Natural killer cell (primary cell): ENCODE data around the gene HGS. TPM values are rescaled to one million over a fixed set of nuclear protein-coding genes. Genes with fewer than 3 reads are reported as not detected.

ENCODE experiments used
- ATAC-seq, 3 donors: fragments of 150-1000 bp in 2 of 3; fragments of 200-7000 bp in 1 of 3; cut with Tn5 transposase; 1 replicate in 1 of 3; 2 replicates in 2 of 3; pipeline ENCODE4 v1.10.0; 2021; ENCODE audit warnings: mild to moderate bottlenecking in 2 of 3, moderate library complexity in 2 of 3
- DNase-seq, 2 donors: peaks; one replicate each; pipeline versions ENCODE4 v3.0.0 to v3.0.0-alpha.2; 2013 to 2021; ENCODE audit warnings: mixed read lengths in 1 of 2
- H3K27ac ChIP-seq: one replicate; pipeline ENCODE4 v1.5.1; 2013; ENCODE audit warnings: mild to moderate bottlenecking, low read length
- H3K27me3 ChIP-seq: one replicate; pipeline ENCODE4 v1.6.1; 2013; ENCODE audit warnings: low read length; ENCODE audit not compliant: control insufficient read depth, insufficient read depth
- H3K36me3 ChIP-seq: one replicate; pipeline ENCODE4 v1.6.1; 2013; ENCODE audit warnings: low read length; ENCODE audit not compliant: control insufficient read depth, insufficient read depth
- H3K4me1 ChIP-seq: one replicate; pipeline ENCODE4 v1.6.1; 2013; ENCODE audit warnings: low read length; ENCODE audit not compliant: control insufficient read depth, insufficient read depth
- H3K4me3 ChIP-seq: one replicate; pipeline ENCODE4 v1.5.1; 2013; ENCODE audit warnings: low read length
- H3K9me3 ChIP-seq: one replicate; pipeline ENCODE4 v1.6.1; 2013; ENCODE audit warnings: low read length; ENCODE audit not compliant: control insufficient read depth, insufficient read depth
- H3K27ac Mint-ChIP-seq, 2 donors: one replicate each; pipeline ENCODE4 v1.8.0; 2022; ENCODE audit warnings: mild to moderate bottlenecking in 2 of 2, mixed read lengths in 2 of 2, moderate library complexity in 1 of 2
- H3K27me3 Mint-ChIP-seq, 2 donors: one replicate each; pipeline ENCODE4 v1.8.0; 2022; ENCODE audit warnings: low read depth in 2 of 2, mixed read lengths in 2 of 2
- H3K36me3 Mint-ChIP-seq: one replicate; pipeline ENCODE4 v1.8.0; 2022; ENCODE audit warnings: mixed read lengths
- H3K4me1 Mint-ChIP-seq, 2 donors: one replicate each; pipeline ENCODE4 v1.8.0; 2022; ENCODE audit warnings: mixed read lengths in 2 of 2
- H3K4me3 Mint-ChIP-seq: one replicate; pipeline ENCODE4 v1.8.0; 2022; ENCODE audit warnings: mild to moderate bottlenecking, moderate library complexity, mixed read lengths
- H3K9me3 Mint-ChIP-seq, 2 donors: one replicate each; pipeline ENCODE4 v1.8.0; 2022; ENCODE audit warnings: mixed read lengths in 2 of 2
- CTCF ChIP-seq: fragments of 200-600 bp; IDR thresholded peaks from one replicate; pipeline ENCODE4 v1.8.0; 2022; ENCODE audit warnings: antibody characterized with exemption
- WGBS: methylation state at CpG from one replicate; pipeline ENCODE4 v1.1.7; 2013; ENCODE audit warnings: missing lambda C conversion rate; ENCODE audit not compliant: insufficient coverage; 5-methylcytosine and 5-hydroxymethylcytosine counted together
- intact Hi-C: fragments of 100-400 bp; cut with micrococcal nuclease; formaldehyde crosslinking; loops from one replicate; pipeline ENCODE4 v1.14.2; 2022
- total RNA-seq, 4 donors: library from RNA; stranded (reverse); fragments of 120-200 nt in 1 of 4; gene quantifications; one replicate each; pipeline versions ENCODE4 v1.2.3 to v1.2.4, GENCODE V29; 2013 to 2022

Gene HGS
- total RNA-seq, 3 donors from 2014 or later (not counting 1 experiment from before 2014, with no cell fraction given), result 179 to 186 (median 181) TPM

GRCh38 chr17:81702934-81703746 is 19.3 kb downstream of the HGS start, which contains the start of gene MRPL12:
TSS of gene MRPL12 (plus strand) at chr17:81703367. CDS start at chr17:81703502, 135 bp downstream.
- Mint-ChIP-seq H3K36me3 (no peaks in the 10 kb centered on the region), H3K4me3 (peak within 1 kb of the TSS; percentile 93), H3K4me1 (peaks cover 14 to 25% of the 10 kb centered on the region in 2 donors), H3K27ac (peak within 1 kb of the TSS; percentile 94 to 95), H3K9me3 (no peaks in the 10 kb centered on the region), H3K27me3 (no peaks in the 10 kb centered on the region)
- peak within 1 kb of the TSS; percentile 71 for H3K4me3 ChIP-seq
- peaks cover 29% of the 10 kb centered on the region for H3K36me3 ChIP-seq
- no peaks in the 10 kb centered on the region for H3K9me3 ChIP-seq
- WGBS, result under 1% methylated on average over 102 of the region's 102 CpGs
- ATAC-seq (peak; percentile 91 to 96 (median 93)), DNase-seq (peak; percentile 90 to 95)
- intact Hi-C loops, result loop anchor here (1.0 to 5.0 kb wide), 2 partner anchors 20 to 36 kb away; partner anchors contain the start of genes ARL16, CCDC137 and OXLD1
- H3K27ac ChIP-seq, result peak within 1 kb of the TSS; percentile 91
- H3K4me1 ChIP-seq, result peaks cover 35% of the 10 kb centered on the region
- TF ChIP-seq CTCF, result peak; percentile 16
- no peaks in the 10 kb centered on the region for H3K27me3 ChIP-seq

- Histone ChIP-seq H3K4me3 (peak overlapping the region; percentile 71), H3K4me1 (peaks cover 35% of the 10 kb centered on the region), H3K36me3 (peaks cover 23% of the 10 kb centered on the region), H3K27ac (peak overlapping the region; percentile 53), H3K27me3 (no peaks in the 10 kb centered on the region), H3K9me3 (no peaks in the 10 kb centered on the region)
- 34% methylated on average over 27 of the region's 27 CpGs for WGBS
- intact Hi-C loops, result loop anchor here (1.0 to 5.0 kb wide), 2 partner anchors 21 to 37 kb away; partner anchors contain the start of genes ARL16, CCDC137 and OXLD1
- peak in 1 of 2 donors; percentile 55 for DNase-seq
- peak overlapping the region; percentile 64 for H3K4me3 Mint-ChIP-seq
- ATAC-seq, result peak in 1 of 3 donors; percentile 3
- no peaks in the 10 kb centered on the region for H3K9me3 Mint-ChIP-seq
- H3K4me1 Mint-ChIP-seq, result peaks cover 14 to 25% of the 10 kb centered on the region in 2 donors
- TF ChIP-seq CTCF, result no peak
- H3K27ac Mint-ChIP-seq, result peak overlapping the region; percentile 94 to 95
- H3K36me3 Mint-ChIP-seq, result no peaks in the 10 kb centered on the region
- no peaks in the 10 kb centered on the region for H3K27me3 Mint-ChIP-seq
Measured at GRCh38 chr17:81703747-81704654, 20.2 kb downstream of the HGS start.

- Histone ChIP-seq H3K27ac (no peak overlapping the region), H3K9me3 (no peaks in the 10 kb centered on the region), H3K36me3 (peaks cover 21% of the 10 kb centered on the region), H3K27me3 (no peaks in the 10 kb centered on the region), H3K4me3 (no peak overlapping the region), H3K4me1 (peaks cover 44% of the 10 kb centered on the region)
- DNase-seq (no peak), ATAC-seq (no peak)
- Mint-ChIP-seq H3K4me1 (peaks cover 17 to 28% of the 10 kb centered on the region in 2 donors), H3K4me3 (peak overlapping the region; percentile 35), H3K36me3 (no peaks in the 10 kb centered on the region), H3K27me3 (no peaks in the 10 kb centered on the region), H3K27ac (peak overlapping the region in 1 of 2 donors; percentile 33), H3K9me3 (no peaks in the 10 kb centered on the region)
- WGBS, result 92% methylated on average over 27 of the region's 30 CpGs
- intact Hi-C loops, result no loop called here
- no peak for TF ChIP-seq CTCF
Measured at GRCh38 chr17:81705518-81706231, 21.9 kb downstream of the HGS start.
